VCaP (cell line): ENCODE data around the gene GTF2A1L.
"Not testable (repeated sequence)": the region's sequence is repeated elsewhere in the genome, so short reads cannot be mapped to it uniquely, and the experiment has no call there.

Experiments
- H3K27ac ChIP-seq: fragments of 450-650 bp; 2 replicates; pipeline ENCODE4 v1.5.1; 2017
- CTCF ChIP-seq: fragments of 450-650 bp; conservative IDR thresholded peaks from 2 replicates; pipeline ENCODE4 v1.5.1; 2017; ENCODE audit warnings: mild to moderate bottlenecking, moderate library complexity

GTF2A1L gene

GRCh38 chr2:48592067-48592466, 25.6 kb upstream of the GTF2A1L start:
- H3K27ac ChIP-seq, result no peak overlapping the region
- TF ChIP-seq CTCF, result no peak

GRCh38 chr2:48596751-48597150, 20.9 kb upstream of the GTF2A1L start:
- H3K27ac ChIP-seq, result not testable (repeated sequence)

- H3K27ac ChIP-seq, result no peak overlapping the region
- no peak for TF ChIP-seq CTCF
Observed at GRCh38 chr2:48597492-48597891, 20.2 kb upstream of the GTF2A1L start.

- peak; percentile 86 for TF ChIP-seq CTCF
- no peak overlapping the region for H3K27ac ChIP-seq
Observed at GRCh38 chr2:48600204-48600813, 17.3 kb upstream of the GTF2A1L start.

- no peak for TF ChIP-seq CTCF
- no peak overlapping the region for H3K27ac ChIP-seq
Observed at GRCh38 chr2:48600917-48601316, 16.7 kb upstream of the GTF2A1L start.

GRCh38 chr2:48601349-48601748, 16.3 kb upstream of the GTF2A1L start:
- no peak overlapping the region for H3K27ac ChIP-seq

GRCh38 chr2:48605482-48606175, 12.0 kb upstream of the GTF2A1L start:
- TF ChIP-seq CTCF, result no peak
- no peak overlapping the region for H3K27ac ChIP-seq

More at GRCh38 chr2:48601349-48601748, 16.3 kb upstream of the GTF2A1L start:
- TF ChIP-seq CTCF, result peak; percentile 35; the same call in 1 of the 2 replicates
